Prostate gland (tissue), 2 donors: ENCODE results near the gene CORO7.

ENCODE experiments used
- POLR2A ChIP-seq: fragments of 450-650 bp; IDR thresholded peaks from one replicate; pipeline ENCODE4 v1.6.1; 2016; ENCODE audit warnings: antibody characterized with exemption, mild to moderate bottlenecking
- TF ChIP-seq, protein P1 (sequence below), 4 experiments: fragments of 200-600 bp in 2 of 4; fragments of 450-650 bp in 2 of 4; sonication (generic) in 2 of 4; IDR thresholded peaks; 1 replicate in 3 of 4; 2 replicates in 1 of 4; pipeline ENCODE4 v1.5.1; 2016 to 2019; ENCODE audit warnings: antibody characterized with exemption in 4 of 4, mild to moderate bottlenecking in 2 of 4, moderate library complexity in 2 of 4

DNA sequence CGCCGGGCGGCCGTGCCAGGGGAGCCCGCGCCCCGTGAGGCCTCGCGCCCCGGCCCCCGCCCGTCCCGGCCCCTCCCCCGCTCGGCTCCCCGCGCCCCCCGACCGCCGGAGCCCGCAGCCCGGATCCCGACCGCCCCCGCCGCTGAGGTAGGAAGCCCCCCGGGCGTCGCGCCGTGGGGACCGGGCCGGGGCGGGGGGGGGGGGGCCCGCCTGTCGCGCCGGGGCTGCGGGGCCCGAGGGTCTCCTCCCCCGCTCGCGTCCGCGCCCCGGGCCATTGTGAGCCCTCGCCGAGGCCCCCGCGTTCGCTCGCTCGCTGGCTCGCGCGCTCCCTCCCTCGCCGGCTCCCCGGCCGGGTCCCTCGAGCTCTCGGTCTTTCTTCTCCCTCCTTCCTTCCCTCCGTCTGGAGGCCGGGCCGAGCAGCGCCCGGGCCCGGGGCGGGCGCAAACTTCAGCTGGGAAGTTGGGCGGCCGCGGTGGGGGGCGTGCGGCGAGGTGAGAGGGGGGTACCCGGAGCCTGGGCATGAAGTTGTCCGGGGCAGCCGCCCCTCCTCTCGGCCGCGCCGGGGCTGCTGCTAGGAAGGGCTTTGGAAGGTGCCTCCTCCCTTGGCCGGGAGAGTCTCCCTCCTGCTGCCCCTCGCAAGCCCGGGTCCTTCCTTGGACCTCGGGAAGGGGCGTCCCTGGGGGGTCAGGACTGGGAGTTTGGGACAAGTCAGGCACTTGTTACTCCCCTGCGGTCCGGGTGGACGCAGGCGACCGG, 100.1 kb downstream of the CORO7 start:
- TF ChIP-seq, protein P1, sequence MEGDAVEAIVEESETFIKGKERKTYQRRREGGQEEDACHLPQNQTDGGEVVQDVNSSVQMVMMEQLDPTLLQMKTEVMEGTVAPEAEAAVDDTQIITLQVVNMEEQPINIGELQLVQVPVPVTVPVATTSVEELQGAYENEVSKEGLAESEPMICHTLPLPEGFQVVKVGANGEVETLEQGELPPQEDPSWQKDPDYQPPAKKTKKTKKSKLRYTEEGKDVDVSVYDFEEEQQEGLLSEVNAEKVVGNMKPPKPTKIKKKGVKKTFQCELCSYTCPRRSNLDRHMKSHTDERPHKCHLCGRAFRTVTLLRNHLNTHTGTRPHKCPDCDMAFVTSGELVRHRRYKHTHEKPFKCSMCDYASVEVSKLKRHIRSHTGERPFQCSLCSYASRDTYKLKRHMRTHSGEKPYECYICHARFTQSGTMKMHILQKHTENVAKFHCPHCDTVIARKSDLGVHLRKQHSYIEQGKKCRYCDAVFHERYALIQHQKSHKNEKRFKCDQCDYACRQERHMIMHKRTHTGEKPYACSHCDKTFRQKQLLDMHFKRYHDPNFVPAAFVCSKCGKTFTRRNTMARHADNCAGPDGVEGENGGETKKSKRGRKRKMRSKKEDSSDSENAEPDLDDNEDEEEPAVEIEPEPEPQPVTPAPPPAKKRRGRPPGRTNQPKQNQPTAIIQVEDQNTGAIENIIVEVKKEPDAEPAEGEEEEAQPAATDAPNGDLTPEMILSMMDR (IDR thresholded peaks at IDR 0.05) = no peak
- TF ChIP-seq POLR2A = no peak
